GM18868 (cell line): ENCODE results near the gene CORO7.

Source experiments
- ATAC-seq: cut with Tn5 transposase; IDR thresholded peaks from one replicate; pipeline ENCODE4 v1.9.1; 2021; ENCODE audit warnings: mild to moderate bottlenecking, moderate library complexity; ENCODE audit not compliant: unreplicated experiment

Gene CORO7

DNA sequence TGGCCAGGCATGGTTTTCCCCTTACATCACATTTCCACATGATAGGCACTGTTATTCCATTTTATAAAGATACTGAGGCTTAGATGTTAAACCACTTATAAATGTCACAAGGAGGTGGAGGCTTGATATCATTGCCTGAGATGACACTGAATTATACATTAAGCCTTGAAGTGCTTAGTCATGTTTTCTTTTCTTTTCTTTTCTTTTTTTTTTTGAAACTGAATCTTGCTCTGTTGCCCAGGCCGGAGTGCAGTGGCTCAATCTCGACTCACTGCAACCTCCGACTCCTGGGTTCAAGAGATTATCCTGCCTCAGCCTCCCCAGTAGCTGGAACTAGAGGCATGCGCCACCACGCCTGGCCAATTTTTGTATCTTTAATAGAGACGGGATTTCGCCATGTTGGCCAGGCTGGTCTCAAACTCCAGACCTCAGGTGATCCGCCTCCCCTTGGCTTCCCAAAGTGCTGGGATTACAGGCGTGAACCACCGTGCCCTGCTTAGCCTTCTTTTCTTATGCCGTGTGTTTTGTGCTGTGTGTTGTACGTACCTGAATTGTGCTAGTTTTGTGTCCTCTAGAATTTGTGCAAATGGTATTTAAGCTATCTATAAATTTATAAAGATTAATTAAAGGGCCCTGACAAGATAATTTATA lies 10.5 kb upstream of the CORO7 start:
- no peak for ATAC-seq

DNA sequence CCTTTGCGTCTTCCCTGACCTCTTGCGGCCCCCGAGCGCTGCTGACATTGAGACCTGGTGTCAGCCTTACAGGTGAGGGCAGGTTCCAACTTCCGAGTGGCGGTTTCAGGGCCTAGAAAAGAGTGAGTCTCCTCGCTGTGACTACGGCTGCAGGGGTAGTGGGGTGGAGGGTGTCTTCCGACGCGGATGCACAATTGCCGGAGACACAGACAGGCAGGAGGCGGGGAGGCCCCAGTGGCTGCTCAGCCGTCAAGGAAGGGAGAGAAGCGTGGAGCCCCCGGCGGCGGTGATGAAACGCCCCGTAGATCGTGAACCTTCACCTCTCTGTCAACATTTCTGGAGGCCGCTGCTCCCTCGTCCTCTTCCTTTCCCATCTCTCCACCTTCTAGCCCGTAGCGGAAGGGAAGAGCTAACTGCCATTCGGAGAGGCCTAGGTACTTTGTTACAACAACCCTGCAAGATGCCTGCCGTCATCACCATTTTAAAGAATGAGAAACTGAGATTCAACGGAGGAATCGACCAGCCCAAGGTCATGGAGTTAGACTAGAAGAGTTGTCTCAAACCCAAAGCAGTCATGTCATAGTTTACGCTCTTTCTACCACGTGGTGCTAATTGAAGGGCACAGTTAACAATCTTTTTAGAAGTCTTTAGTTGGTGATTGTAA lies 9.8 kb upstream of the CORO7 start:
- ATAC-seq = peak; percentile 27

DNA sequence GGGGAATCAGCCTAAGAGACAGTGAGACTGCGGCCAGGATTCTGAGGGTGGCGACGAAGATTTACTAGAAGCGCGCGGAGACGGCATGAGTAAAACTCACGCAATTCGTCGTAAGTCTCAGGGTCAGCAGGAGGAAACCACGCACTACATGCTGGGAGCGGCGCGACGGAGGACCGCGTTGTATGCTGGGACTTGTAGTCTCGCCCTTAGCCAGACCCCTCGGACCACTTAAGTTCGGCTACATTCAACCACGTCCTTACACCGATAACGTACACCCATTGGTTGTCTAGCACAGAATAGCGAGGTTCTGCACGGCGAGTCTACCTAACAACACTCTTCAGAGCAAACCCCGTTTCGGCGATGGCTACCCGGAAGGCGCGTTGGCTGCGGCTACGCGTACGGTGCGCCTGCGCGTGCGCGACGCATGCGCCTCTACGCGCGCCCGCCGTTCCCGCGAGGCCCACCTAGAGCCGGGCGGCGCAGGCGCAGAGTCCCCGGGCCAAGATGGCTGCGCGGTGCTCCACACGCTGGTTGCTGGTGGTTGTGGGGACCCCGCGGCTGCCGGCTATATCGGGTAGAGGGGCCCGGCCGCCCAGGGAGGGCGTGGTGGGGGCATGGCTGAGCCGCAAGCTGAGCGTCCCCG lies 9.1 kb upstream of the CORO7 start, which contains the start of gene DNAJA3:
Gene DNAJA3 (plus strand): TSS at position 491 of the 643 bp plus-strand sequence. CDS start 14 bp downstream, at position 505.
- ATAC-seq = peak; percentile 85

DNA sequence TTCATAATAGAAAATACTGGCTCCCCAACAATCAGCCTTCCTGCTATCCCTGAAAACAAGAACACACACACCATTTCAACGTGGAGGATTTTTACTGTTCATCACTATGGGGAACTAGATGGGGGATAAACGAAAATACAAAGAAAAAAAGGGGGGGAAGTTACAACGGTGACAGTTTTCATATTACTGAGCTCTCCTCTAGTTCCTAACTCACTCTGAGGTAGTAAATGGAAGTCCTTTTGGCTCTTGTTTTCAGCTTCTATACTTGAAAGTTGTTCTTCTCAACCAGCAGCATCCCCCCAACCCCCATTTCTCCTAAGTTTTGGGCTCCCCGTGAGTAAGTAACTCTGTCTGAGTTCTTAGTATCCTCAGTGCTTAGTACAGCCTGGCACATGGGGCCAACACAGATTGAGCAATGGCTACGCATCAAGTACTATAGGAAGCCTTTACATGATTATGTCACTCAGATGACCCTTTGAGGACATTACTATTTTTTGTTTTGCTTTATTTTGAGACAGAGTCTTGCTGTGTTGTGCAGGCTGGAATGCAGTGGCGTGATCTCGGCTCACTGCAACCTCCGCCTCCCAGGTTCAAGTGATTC lies 4.2 kb upstream of the CORO7 start:
- no peak for ATAC-seq

DNA sequence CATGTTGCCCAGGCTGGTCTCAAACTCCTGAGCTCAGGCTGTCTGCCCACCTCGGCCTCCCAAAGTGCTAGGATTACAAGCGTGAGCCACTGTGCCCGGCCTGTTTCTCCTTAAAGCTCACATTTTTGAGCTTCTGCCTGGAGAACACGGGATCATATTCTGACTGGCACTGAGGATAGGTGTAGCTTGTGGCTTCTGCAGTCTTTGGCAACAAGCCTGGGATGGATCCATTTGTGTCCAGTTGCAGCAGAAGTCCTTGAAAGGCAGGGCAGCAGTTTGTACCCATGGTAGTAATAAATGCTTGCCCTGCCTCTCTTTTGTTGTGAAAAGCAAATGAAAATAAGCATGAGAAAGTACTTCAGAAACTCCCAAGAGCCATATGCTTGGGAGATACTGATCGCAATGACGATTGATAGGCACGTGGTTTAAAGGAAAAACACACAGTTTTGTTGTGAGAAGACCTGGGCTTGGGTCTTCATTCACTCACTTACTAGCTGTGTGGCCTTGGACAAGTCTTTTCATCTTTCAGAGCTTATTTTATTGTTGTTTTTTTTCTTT lies 3.1 kb upstream of the CORO7 start:
- no peak for ATAC-seq

DNA sequence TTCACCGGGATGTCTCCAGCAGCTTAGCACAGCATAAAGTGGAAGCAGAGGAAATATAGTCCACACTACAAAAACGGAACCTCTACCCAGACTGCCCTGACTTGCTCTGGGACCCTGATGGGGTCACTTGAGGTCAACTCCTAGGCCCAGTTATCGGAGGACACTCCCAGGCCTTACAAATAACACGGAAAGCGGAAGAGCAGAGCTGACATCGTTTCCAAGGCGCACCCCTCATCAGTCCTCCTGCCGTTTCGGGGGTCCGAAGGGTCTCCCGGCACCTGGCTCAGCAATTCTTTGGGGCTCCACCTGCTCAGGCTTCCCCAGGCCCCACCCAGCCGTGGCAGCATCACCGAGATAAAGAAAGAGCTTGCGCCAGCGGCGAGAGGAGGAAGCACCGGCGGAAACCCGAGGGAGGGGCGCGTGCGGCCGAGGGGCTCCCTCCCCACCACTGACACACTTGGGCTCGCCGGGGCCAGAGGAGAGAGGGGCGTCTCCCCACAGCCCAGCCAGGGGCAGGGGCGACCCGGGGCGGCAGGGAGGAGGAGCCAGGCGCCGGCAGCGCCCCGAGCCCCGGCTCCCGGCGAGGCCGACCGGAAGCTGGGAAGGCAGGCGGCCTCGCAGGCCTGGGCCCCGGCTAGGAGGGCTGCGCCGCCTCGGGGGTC lies 727 bp downstream of the CORO7 start:
- no peak for ATAC-seq

DNA sequence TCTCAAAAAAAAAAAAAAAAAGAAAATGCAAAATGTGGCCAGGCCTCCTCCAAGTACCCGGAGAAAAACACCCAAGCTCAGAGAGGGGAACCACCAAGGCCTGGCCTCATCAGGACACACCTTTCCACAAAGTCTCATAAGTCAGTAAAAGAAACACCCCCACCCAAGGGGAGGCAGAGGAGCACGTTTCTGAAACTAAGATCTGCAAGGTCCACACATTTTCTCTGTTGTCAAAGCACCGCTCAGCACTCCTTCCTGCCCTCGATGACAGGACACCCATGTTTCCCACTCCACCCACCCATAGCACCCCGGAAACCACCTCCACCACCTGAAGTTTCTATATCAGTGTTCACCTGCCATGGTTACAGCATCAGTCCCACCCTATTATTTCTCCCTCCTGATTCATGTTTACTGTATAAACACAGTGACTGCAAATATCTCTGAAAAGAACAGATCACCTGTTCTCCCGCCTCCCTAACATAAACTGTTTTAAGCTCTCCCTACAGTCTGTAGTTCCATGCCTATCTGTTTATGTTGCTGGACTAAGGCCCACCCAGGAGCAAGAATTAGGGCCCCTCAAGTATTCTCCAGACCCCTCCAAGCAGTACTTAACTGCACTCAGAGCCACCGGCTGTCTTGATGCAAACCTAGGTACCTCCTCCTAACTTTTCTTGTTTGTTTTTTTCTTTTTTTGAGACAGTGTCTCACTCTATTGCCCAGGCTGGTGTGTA lies 2.0 kb downstream of the CORO7 start:
- ATAC-seq = peak; percentile 71

DNA sequence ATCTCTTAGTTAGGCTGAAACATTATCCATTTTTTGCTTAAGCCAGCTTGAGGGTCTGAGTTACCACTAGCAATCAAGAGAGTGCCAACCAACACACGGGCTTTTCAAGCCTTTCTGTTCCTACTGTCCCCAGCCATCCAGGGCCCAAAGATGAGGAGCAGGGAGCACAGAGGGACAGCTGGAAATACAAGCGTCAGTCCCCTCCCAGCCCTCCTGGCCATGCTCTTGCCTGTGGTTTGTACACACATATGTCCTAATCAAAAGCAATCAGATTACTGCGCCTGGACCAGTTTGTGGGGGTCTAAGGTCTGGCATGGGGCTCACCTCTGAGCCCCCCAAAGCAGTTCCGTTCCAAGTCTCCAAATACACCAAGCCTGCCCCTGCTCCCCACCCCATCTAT lies 3.5 kb downstream of the CORO7 start:
- ATAC-seq = no peak

DNA sequence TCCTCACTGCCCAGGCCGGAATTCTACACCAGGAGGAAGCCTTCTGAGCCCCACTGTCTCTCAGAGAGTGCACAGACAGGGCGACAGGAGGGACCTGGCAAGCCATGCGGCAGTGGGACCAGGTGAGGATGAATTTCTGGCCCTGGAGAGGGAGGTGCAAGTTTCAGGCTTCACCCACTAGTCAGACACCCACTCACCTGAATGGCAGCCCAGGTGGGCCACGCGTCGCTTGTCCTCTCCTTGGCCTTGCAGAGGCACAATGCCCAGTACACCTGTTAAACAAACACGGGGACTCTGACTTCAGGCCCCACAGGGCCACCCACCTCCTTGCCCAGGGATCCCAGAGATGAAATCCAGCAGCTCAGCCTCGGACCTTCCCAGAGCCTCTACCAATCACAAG lies 4.2 kb downstream of the CORO7 start:
- no peak for ATAC-seq

DNA sequence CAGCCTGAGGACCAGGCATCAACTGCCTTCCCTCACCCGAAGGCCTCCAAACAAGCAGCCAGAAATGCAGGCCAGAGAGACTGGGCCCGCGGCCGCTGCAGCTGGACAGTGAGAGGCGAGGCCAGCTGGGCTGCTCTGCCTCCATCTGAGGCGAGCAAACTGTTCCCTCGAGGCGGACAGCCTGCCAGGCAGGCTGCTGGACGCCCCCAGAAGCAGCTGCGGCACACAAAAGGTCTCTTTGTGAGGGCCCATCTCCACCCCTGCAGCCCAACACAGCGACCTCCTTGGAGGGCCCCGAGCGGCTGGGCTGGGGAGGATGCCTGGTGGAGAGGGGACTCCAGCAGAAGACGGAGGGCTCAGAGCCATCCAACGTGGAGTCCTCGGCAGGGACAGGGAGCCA lies 4.7 kb downstream of the CORO7 start:
- no peak for ATAC-seq

DNA sequence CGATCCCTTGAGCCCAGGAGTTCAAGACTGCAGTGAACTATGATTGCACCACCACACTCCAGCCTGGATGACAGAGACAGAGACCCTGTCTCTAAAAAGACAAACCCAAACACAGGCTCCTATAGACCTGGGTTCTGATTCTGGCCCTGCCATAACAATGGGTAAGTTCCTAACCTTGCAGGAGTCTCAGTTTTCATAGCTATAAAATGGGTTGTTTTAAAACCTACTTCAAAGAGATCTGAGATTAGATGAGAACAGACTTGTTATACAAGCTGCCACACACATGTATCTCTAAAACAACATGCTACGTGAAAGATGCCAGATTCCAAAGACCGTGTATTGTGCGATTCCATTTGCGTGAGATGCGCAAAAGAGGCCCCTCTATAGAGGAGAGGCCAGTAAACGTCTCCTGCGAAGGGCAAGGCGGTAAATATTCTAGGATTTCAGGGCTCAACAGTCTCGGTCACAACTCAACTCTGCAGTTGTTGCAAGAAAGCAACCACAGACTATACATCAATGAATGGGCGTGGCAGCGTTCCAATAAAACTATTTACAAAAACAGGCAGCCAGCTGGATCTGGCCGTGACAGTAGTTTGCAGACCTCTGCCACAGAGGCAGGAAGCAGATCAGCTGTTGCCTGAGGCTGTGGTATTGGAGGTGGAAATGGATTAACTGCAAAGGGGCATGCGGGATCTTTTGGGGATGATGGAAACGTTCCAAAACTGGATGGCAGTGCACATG lies 5.9 kb downstream of the CORO7 start:
- no peak for ATAC-seq

DNA sequence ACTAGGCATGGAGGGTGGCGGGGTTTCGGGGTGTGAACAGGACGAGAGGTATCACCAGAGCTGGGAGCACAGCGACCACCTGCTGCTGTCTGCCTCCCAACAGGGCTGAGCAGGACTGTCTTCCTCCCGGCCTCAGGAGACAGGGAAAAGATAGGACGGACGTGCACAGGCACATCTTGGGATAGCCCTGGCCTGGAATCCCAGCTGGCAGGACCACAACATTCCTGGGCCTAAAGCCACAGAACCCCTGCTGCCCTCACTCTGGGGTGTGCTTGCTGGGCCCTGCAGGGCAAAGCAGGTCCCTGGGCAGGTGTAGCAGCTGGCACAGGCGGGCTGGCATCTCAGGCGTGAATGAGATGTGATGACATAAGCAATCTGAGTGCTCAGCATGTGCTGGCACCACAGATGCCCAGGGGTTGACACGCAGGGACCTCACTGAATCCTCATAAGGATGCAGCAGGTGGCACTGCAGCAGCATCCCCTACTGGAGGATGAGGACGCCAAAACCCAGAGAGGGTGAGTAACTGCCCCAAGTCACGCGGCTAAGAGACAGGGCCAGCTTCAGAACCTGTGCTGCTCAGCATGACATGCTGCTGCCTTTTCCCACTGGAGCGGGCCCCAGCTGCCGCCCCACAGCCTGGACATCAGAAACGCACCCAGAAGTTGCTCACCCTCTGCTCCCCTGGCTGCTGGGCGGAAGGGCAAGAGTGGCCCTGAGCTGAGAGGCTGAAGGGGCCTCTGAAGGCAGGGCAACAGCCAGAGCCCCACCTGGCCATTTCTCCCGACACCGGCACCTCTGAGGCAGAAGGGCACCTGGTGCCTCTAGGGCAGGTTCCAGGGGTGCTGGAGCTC lies 7.1 kb downstream of the CORO7 start:
- ATAC-seq = no peak

DNA sequence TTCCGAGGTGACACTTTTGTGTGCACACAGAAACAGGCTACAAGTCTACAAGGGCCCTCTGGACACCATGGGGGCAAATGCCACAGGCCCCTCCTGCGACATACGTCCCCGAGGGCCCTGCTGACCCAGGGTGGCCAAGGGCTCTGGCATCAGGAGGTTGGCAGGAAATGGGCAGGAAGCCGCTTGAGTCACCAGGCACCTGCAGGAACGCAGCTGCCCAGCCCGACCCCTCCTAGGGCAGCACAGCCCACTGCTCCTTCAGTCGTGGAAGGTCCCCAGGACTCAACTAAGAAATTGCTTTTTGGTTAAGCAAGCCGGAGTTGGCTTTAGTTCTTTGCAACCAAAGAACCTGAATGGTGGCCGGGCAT lies 8.1 kb downstream of the CORO7 start:
- ATAC-seq = no peak

DNA sequence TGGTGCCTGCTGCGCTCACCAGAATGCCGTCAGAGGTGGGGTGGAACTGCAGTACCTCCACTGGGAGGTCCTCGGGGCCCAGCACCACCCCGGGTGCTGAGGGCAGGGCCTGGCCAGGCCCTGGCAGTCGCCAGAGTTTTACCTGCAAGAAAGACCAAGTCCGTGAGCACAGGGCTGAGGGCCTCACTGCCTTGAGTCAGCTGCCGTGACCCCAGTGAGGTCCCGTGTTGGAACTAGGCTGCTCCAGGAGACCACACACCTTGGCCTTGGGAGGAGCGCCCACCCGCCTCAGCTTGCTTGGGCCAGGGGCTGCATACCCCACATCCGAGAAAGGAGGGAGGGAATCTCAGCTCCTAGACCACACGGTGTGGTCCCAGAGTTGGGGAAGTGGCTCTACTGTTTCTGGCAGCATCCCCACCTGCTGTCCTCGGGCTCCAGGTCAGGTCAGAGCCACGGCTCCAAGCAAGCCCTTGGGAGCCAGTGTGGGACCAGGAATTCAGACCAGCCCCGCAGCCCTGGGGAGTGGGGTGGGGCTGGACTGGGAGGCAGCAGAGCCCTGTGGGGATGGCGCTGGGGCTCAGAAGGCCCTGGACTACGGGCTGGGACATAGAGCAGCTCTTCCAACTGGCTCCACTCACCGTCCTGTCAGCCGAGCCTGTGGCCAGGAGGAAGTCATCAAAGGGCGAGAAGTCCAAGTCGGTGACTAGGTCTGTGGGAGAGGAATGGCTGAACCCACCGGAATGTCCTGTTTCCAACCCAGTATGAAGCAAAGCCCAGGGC lies 8.7 kb downstream of the CORO7 start:
- ATAC-seq = no peak

DNA sequence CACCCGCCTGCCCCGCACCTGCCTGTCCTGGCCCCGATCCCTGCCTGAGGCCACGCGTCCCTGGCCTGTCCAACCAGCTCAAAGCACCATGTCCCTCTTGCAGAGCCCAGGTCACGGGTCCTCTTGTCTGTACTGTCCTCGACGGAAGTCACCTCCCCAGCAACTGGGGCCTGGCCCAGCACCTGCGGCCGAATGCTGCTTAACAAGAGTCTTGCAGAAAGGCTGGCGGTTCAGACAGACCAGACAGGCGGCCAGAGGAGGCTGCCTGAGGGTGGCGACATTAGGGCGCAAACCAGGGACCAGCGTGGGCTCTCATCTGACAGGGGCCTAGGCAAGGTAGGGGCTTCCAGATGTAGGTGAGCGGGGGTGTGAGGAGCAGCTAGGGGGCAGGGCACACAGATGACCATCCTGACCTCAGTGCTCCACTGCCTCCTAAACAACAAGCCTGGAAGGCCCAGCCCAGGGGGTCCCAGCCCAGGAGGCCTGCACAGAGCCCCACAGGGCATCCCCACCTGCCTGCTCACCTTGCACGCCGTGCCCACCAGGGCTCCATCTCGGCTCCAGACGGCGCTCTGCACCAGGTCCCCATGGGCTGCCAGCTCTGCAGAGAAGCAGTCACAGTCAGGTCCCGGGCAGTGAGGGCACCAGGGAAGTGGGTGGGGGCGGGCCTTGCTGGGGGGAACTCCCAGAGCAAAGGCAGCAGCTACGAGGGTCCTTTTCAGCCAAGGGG lies 11.3 kb downstream of the CORO7 start:
- no peak for ATAC-seq

DNA sequence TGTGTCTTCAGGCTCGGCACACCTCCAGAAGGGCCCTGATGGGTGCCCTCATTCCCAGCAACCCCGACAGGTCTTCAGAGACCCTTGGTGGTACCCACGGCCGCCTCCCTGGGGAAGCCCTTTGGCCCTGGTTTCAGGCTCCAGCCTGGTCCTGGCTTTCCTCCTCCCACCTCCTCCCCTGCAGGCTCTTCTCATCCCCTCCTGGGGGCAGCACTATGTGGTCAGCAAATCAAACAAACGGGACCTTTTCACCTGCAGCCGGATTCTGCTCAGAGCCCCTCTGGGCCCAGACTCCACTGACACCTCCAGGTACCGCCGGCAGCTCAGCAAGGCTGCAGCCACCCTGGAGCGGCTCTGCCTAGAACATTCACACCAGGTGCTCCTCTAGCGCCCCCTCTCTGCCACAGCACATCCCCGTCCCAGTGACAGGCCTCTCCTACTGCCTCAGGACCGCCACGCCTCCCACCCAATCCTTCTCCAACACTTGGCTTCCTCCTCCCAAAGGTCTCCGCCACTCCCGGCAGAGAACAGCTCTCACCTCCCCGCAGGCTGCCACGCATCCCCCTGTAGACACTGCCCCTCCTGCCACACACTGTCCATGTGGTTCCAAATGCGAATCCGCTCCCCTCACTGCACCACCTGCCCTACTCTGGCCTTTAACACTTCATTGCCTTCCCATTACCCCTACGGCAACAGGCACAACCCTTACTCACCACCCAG lies 12.0 kb downstream of the CORO7 start:
- no peak for ATAC-seq
